NOMO-1 treated with dmso at 0.1 percent for 144 hours (cell line): Measurements from ENCODE around the gene PRR23A.

ENCODE experiments used
- DNase-seq: peaks from one replicate; lab custom pipeline; 2025; ENCODE audit not compliant: unreplicated experiment; lab: John Stamatoyannopoulos, UW

Gene PRR23A

GRCh38 chr3:138974462-138974861, 31.6 kb downstream of the PRR23A start:
- no peak for DNase-seq

- no peak for DNase-seq
These were observed 33.1 kb downstream of the PRR23A start for GRCh38 chr3:138972941-138973340.

GRCh38 chr3:138971766-138972320, 34.2 kb downstream of the PRR23A start:
- DNase-seq: no peak

- no peak for DNase-seq
These were observed 41.1 kb downstream of the PRR23A start for GRCh38 chr3:138964923-138965322.

GRCh38 chr3:138964264-138964663, 41.8 kb downstream of the PRR23A start:
- DNase-seq: no peak

- DNase-seq: no peak
These were observed 43.1 kb downstream of the PRR23A start for GRCh38 chr3:138962854-138963560.

- DNase-seq: no peak
These were observed 45.6 kb downstream of the PRR23A start for GRCh38 chr3:138960417-138960852.
